Measurements from ENCODE around the gene BHLHA15.

DNA sequence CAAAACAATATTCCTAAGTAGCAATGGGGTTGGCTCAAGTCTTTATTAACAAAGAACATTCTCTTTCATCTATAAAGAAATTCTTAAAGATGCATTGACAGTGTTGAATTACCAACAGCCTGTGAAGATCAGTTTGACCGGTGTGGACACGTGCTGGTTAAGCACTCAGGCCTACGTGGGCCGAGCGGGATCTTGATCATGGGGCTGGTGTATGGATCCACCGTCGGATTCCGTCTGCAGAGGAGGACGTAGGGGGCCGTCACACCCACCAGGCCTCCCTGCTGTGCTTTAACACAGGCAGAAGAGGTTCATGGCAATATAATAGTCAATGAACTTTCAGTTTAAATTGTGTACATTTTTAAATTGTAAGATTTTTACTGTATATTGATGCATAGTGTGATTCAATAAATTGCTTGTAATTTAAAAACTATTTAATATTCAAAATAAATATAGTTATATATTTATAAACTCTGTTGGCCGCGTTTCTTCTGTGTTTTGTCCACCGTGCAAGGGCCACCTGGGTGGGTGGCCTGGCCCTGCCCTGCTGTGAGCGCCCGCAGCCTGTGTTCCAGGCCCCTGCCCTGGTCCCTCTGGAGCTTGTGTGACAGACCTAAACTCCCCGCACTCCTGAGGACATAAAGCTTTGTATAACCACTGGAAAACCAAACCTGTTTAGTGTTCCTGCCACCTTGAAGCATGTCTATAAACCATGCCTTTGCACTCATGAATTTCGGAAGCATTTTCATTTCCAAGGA, 1.9 kb upstream of the BHLHA15 start:
- TF ChIP-seq HINFP (tag; conservative IDR thresholded peaks at IDR 0.05; ENCODE audit: low read depth) (no peak), SIRT6 (IDR thresholded peaks at IDR 0.05; ENCODE audit: low read depth, low read length) (no peak), TCF7 (IDR thresholded peaks at IDR 0.05; ENCODE audit: borderline replicate concordance) (no peak), HMG20A (CRISPR knock-in tag; conservative IDR thresholded peaks at IDR 0.05) (no peak)
- TF ChIP-seq, protein P1, sequence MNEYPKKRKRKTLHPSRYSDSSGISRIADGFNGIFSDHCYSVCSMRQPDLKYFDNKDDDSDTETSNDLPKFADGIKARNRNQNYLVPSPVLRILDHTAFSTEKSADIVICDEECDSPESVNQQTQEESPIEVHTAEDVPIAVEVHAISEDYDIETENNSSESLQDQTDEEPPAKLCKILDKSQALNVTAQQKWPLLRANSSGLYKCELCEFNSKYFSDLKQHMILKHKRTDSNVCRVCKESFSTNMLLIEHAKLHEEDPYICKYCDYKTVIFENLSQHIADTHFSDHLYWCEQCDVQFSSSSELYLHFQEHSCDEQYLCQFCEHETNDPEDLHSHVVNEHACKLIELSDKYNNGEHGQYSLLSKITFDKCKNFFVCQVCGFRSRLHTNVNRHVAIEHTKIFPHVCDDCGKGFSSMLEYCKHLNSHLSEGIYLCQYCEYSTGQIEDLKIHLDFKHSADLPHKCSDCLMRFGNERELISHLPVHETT (CRISPR knock-in tag; conservative IDR thresholded peaks at IDR 0.05 in 1 of 2, IDR thresholded peaks at IDR 0.05 in 1 of 2), result no peak

Measured in K562 (cell line).